NCI-H1694 (cell line): ENCODE results near the gene MIPOL1.
"Not testable (repeated sequence)": the region's sequence is repeated elsewhere in the genome, so short reads cannot be mapped to it uniquely, and the experiment has no call there.

Experiments
- DNase-seq: peaks from one replicate; lab custom pipeline; 2025; lab: John Stamatoyannopoulos, UW

Gene MIPOL1

GRCh38 chr14:37546621-37547447 lies 349.1 kb downstream of the MIPOL1 start:
- no peak for DNase-seq

DNA sequence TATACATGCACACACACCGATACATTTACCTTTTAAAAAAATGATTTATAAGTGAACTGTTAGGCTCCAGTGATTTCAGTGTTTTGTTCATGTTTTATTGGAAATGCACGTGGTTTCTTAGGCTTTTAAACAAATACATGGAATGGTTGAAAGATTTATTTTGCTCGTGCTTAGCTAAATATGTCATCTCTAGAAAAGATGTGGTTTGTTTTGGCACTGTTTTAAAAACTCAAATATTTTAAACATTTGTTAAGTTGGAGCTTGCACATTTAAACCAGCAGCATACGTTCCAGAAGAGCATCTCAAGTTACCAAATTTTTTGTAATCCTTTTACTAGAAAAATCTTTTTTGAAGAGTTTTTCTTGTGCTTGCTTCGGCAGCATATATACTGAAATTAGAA lies 352.8 kb downstream of the MIPOL1 start:
- DNase-seq, result no peak

DNA sequence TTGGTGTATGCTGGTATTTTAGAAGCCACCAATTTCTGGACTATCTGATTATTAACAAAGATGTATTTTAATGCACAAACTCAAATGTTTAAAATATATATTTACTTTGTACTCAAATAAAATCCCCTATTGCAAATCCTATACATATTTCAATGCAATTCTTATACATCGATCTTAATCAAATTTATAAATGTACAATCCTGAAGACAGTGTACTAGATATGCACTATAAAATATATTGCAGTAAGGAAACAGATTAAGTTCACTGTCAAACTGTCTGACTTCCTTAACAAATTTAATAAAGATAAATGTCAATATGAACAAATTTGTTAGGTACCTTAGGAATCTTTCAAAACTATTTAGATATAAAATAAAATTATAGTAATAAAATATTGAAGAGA lies 353.4 kb downstream of the MIPOL1 start:
- DNase-seq, result no peak

GRCh38 chr14:37553935-37554550 lies 356.3 kb downstream of the MIPOL1 start:
- no peak for DNase-seq

- DNase-seq, result not testable (repeated sequence)
Measured at GRCh38 chr14:37555596-37555995, 357.9 kb downstream of the MIPOL1 start.

GRCh38 chr14:37558740-37559139 lies 361.0 kb downstream of the MIPOL1 start:
- no peak for DNase-seq

- no peak for DNase-seq
Measured at GRCh38 chr14:37559386-37559785, 361.6 kb downstream of the MIPOL1 start.

DNA sequence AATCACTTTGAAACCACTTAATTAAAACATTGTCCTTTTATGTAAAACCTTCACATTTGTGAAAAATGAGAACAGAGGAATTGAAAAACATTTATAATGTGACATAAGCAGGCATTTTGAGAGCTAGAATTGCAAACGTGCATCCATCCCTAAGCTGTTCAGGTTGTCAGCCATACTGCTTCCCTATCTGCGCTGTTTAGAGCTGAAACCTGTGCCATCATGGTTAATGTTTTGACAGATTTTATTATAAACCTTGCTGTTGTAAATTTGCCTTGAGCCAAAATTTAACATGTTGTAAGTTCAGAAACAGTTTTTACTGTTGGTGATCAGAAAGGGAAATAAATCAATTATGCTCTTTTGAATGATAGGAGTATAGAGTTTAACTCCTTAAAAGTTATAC lies 365.5 kb downstream of the MIPOL1 start:
- no peak for DNase-seq

DNA sequence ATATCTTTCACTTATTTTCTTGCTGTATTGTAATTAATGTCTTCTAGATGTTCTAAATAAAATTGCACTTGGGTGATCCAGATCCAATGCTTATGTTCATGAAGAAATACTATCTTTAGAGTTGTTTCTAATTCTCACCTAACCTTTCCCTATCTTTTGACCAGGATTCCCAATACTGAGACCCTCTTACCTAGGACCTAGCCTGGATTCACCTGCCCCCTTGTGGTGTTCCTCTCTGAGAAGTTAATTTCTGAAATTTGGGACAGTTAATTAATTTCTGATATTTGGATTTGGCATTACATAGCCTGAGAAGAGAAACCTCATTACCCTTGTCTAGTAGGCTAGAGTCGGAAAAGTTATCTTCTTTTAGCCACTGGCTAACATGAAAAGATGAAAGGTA lies 367.8 kb downstream of the MIPOL1 start:
- no peak for DNase-seq

DNA sequence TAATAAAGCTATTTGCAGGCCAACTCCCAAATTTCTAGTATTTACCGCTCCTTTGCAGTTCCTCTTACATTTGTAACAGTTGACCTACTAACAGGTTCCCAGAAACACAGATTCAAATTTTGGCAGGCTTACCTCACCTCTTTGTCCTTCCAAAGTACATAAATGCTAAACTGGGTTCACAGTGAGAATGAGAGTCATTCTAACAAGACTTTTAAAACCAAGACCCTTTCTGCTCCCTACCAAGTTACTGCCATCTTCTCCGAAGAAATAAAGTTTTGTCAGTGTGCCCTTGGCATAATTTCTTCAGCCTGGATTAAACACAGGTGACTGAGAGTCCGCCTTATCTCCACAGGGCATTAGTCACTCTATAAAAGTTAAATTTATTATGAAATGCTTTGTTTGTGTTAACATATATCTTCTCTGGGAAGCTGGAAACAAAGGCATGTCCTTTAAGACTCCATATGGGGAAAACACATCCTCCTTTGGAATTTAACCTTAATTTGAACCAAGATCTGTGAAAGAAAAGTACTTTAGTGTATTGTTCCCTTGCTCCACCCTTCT lies 369.2 kb downstream of the MIPOL1 start:
- no peak for DNase-seq

DNA sequence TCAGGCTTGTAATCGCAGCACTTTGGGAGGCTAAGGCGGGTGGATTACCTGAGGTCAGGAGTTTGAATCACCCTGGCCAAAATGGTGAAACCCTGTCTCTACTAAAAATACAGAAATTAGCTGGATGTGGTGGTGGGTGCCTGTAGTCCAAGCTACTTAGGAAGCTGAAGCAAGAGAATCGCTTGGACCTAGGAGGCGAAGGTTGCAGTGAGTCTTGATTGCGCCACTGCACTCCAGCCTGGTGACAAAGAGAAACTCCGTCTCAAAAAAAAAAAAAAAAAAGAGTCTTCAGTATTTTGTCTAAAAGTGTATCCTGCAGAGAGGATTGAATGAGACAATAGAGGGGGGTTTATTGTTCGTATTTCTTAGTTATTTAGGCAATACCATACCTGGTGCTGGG lies 372.0 kb downstream of the MIPOL1 start:
- no peak for DNase-seq

GRCh38 chr14:37571391-37571790 lies 373.7 kb downstream of the MIPOL1 start:
- no peak for DNase-seq

GRCh38 chr14:37573356-37573755 lies 375.6 kb downstream of the MIPOL1 start:
- DNase-seq, result no peak

DNA sequence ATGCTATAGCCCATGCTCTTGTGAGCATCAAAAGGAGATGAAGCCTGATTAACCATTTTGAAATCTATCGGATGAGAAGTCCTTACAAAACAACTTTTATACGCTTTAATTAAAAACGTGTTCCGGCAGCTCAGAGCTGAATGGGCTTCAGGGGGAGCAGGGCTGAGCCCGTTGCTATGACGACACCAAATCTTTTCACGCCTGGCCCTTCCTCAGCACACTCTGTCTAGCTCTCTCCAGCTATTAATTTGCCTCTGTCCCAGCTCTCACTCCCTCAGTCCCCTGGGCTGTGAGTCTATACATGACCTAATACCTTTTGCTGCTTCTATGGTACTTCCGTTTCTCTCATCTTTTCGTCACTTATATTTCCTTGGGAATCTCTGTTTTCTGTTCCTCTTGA lies 381.5 kb downstream of the MIPOL1 start:
- no peak for DNase-seq

- no peak for DNase-seq
Measured at GRCh38 chr14:37580146-37580545, 382.4 kb downstream of the MIPOL1 start.

DNA sequence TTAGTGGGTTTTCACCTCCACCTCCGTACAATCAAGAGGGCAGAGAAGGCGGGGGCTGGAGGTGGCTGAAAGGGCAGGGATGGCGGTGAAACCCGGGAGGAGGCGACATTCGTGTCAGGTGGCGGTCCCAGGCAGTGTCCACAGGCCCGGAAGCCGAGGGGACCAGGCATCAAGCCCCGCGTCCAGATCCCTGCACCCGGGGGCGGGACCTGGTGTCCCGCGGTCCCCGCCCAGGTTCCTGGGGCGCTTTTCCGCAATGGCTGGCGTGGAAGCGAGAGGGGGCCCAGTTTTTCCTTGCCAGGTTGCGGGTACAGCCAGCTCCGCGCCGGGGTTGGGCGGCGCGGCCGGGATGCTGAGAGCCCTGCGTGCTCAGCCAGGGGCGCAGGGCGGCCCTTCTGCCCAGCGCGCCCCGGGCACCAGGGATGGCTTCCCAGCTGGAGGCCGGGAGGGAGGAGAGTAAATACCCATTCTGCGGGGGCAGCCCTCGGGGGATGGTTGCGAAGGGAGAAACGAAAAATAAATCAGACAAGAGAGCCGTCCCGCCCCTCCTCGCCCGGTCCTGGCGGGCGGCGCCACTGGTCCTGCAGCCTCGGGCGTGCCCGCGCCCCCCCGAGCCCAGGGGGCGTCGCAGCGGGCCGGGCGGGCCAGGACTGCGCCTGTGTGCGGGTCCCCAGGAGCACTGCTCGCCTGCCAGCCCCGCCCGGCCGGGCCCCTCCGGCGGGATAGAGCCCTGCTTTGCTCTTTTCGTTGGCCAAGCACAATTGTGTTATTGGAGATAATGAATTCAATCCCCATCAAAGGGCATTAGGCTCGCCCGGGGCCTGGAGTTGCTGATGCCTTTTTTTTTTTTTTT lies 385.8 kb downstream of the MIPOL1 start:
- no peak for DNase-seq

DNA sequence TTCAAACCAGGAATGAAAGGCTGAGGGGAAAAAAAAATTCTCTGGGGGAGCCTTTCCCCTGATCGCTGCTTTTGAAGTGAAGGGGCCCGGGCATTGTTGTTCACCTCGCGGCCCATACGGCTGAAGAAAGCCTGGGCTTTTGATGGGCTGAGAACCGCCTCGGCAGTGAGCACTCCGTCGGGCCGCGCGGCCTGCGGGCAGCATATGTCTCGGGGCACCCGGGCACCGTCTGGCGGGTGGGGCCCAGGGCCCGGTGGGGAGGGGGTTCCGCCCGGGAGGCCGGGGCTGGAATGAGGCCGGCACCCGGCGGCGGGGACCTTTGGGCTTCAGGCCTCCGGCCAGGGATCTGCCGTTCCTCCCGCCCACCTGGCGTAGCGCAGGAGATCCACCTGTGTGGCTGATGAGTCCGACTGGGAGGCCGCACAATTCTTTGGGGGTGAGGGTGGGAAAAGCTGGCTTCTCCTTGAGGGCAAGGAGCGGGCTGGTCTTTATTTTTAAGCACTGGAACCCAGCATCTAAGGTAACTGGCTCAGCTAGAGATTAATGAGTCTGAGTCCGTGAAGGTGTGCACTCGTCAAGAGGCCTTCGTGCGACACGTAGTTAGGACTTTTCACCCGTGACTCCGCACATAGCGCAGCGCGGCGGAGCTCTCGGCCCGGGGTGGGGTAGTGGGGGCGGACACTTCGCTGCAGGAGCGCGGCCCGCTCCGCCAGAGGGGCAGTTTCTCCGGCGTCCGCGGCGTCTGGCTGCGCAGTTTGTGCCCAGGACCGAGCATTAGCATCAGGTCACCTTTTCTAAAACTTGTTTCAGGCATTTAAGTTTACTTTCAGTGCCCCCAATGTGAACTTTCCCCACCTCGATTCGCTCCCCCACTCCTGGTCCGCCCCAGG lies 386.7 kb downstream of the MIPOL1 start:
- no peak for DNase-seq

DNA sequence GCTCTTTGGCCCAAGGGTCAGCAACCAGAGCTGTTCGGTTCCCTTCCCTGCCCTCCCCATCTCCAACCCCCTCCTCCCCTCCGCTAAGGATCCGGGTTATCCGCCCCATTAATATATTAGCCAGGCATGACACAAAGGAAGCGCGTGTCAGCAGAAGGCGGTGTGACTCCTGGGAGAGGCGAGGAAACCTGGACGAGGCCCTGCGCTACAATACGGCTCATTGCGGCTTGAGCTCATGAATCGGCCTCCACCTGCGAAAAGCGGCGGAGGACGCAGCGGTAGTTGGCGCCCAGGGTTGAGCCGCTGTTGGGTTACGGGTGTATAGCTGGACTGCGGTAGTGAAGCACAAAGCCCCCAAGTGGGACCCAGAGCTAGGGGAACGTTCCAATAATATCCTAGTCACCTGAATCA lies 387.4 kb downstream of the MIPOL1 start:
- no peak for DNase-seq

- DNase-seq, result no peak
Measured at GRCh38 chr14:37585971-37586796, 388.4 kb downstream of the MIPOL1 start.

DNA sequence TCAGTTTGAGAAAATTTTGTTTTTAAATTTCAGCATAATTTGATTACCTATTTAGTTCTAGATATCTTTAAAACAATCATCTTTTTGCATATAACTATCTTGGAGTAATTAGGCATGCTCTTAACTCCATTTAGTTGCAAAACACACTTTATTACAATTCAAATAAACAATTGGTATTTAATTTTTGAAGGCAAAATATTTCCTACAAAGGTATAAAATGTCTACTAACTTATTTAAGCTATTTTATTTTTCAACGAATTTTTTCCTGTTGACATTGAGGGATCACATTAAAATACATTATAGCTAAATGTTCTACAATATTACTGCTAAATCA lies 389.0 kb downstream of the MIPOL1 start:
- DNase-seq, result no peak
